Type B pancreatic cell (in vitro differentiated cells): ENCODE results near the gene AP2A2. TPM values are rescaled to one million over a fixed set of nuclear protein-coding genes. Genes with fewer than 3 reads are reported as not detected.

ENCODE experiments used
- DNase-seq: peaks from one replicate; pipeline ENCODE4 v3.0.0; 2021; ENCODE audit warnings: mixed read lengths; ENCODE audit not compliant: unreplicated experiment; ENCODE audit errors: extremely low spot score
- H3K27ac Mint-ChIP-seq: 2 replicates; pipeline ENCODE4 v1.8.0; 2021; ENCODE audit warnings: mild to moderate bottlenecking, mixed read lengths
- H3K27me3 Mint-ChIP-seq: 2 replicates; pipeline ENCODE4 v1.8.0; 2021; ENCODE audit warnings: mixed read lengths
- H3K36me3 Mint-ChIP-seq: 2 replicates; pipeline ENCODE4 v1.8.0; 2021; ENCODE audit warnings: mixed read lengths
- H3K4me1 Mint-ChIP-seq: one replicate; pipeline ENCODE4 v1.8.0; 2021; ENCODE audit warnings: mixed read lengths; ENCODE audit not compliant: unreplicated experiment
- H3K4me3 Mint-ChIP-seq: 2 replicates; pipeline ENCODE4 v1.8.0; 2021; ENCODE audit warnings: mild to moderate bottlenecking, mixed read lengths
- H3K9me3 Mint-ChIP-seq: 2 replicates; pipeline ENCODE4 v1.8.0; 2021; ENCODE audit warnings: mixed read lengths
- total RNA-seq: library from RNA; stranded (reverse); gene quantifications from 2 replicates; pipeline ENCODE4 v1.2.1, GENCODE V29; 2021; ENCODE audit warnings: low replicate concordance
- TF ChIP-seq, protein P1 (sequence below): fragments of 200-600 bp; sonication (generic); conservative IDR thresholded peaks from 2 replicates; pipeline ENCODE4 v1.5.0; 2021; ENCODE audit warnings: antibody characterized with exemption, mild to moderate bottlenecking

The AP2A2 gene
- total RNA-seq, 1 donor from 2014 or later: 109 TPM

DNA sequence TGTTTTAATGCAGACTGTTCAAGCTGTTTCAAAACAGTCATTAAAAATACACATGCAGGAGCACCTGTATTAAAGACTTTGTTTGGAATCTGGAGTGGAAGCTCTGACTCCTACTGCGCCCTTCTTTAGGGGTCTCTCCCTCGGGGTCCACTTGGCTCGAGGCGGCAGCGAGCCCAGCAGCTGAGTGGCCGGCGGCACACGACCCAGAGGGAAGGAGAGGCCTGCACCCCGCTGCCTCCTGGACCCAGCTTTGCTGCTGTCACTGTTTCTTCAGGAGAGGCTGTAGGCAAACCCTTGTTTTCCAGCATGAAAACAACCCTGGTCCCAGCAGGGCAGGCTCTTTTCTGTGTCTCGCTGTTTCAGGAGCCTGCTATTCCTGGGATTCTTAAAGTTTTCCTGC is 81.6 kb downstream of the AP2A2 start:
- H3K9me3 Mint-ChIP-seq: no peaks in the 10 kb centered on the region
- peaks cover 16% of the 10 kb centered on the region for H3K36me3 Mint-ChIP-seq
- DNase-seq: no peak
- H3K4me3 Mint-ChIP-seq: no peak overlapping the region
- H3K27ac Mint-ChIP-seq: no peak overlapping the region
- peaks cover 19% of the 10 kb centered on the region for H3K4me1 Mint-ChIP-seq
- H3K27me3 Mint-ChIP-seq: no peaks in the 10 kb centered on the region
- TF ChIP-seq, protein P1, sequence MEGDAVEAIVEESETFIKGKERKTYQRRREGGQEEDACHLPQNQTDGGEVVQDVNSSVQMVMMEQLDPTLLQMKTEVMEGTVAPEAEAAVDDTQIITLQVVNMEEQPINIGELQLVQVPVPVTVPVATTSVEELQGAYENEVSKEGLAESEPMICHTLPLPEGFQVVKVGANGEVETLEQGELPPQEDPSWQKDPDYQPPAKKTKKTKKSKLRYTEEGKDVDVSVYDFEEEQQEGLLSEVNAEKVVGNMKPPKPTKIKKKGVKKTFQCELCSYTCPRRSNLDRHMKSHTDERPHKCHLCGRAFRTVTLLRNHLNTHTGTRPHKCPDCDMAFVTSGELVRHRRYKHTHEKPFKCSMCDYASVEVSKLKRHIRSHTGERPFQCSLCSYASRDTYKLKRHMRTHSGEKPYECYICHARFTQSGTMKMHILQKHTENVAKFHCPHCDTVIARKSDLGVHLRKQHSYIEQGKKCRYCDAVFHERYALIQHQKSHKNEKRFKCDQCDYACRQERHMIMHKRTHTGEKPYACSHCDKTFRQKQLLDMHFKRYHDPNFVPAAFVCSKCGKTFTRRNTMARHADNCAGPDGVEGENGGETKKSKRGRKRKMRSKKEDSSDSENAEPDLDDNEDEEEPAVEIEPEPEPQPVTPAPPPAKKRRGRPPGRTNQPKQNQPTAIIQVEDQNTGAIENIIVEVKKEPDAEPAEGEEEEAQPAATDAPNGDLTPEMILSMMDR: no peak

GRCh38 chr11:1008001-1008802 is 82.5 kb downstream of the AP2A2 start:
- Mint-ChIP-seq H3K27ac (no peak overlapping the region), H3K36me3 (peaks cover 13% of the 10 kb centered on the region), H3K27me3 (no peaks in the 10 kb centered on the region), H3K4me3 (no peak overlapping the region), H3K9me3 (no peaks in the 10 kb centered on the region), H3K4me1 (peaks cover 19% of the 10 kb centered on the region)
- TF ChIP-seq, protein P1: no peak
- no peak for DNase-seq

DNA sequence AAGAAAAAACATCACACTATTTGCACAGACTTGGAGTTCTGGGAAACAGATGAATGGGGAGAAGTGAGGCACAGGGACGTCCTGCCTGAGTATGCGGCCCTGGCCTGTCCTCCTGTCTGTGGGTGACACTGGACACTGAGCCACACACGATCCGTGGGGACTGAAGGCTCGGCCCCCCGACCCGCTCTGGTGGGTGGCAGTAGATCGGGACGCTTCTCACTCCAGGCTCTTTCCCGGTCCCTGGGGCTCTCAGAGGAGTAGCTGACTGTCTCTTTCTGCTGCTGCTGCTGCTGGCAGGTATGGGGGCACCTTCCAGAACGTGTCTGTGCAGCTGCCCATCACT is 83.1 kb downstream of the AP2A2 start:
- Mint-ChIP-seq H3K27me3 (no peaks in the 10 kb centered on the region), H3K4me3 (no peak overlapping the region), H3K9me3 (no peaks in the 10 kb centered on the region), H3K4me1 (peaks cover 19% of the 10 kb centered on the region), H3K36me3 (peaks cover 13% of the 10 kb centered on the region), H3K27ac (no peak overlapping the region)
- DNase-seq: no peak
- TF ChIP-seq, protein P1: no peak

DNA sequence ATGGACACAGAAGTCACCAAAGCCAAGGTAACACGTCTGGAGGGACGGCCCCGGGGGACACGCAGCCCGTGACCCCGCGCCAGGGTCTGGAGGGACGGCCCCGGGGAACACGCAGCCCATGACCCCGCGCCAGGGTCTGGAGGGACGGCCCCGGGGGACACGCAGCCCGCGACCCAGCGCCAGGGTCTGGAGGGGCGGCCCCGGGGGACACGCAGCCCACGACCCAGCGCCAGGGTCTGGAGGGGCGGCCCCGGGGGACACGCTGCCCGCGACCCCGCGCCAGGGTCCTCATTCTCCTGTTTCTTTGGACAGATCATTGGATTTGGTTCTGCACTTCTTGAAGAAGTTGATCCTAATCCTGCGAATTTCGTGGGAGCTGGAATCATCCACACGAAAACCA is 83.7 kb downstream of the AP2A2 start:
- Mint-ChIP-seq H3K9me3 (no peaks in the 10 kb centered on the region), H3K27me3 (no peaks in the 10 kb centered on the region), H3K36me3 (peaks cover 13% of the 10 kb centered on the region), H3K4me3 (no peak overlapping the region), H3K4me1 (peaks cover 19% of the 10 kb centered on the region), H3K27ac (no peak overlapping the region)
- DNase-seq: no peak
- TF ChIP-seq, protein P1: no peak

DNA sequence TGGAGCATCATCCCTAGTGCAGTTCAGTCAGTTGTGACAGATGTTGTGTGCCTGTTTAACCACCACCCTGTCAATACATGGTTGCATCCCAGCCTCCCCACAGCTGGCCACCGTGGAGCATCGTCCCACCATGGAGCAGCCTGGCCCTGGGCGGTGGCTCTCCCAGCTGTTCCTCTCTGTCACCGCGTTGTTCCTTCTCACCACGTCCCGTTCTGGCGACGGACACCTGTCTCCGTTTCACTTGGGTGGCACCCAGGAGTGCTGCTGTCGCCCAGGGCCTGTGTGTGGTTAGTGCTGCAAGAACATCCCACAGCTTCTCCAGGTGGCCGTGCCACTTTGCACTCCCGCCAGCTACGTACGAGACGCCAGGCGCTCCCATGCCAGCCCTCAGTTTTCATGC is 84.3 kb downstream of the AP2A2 start:
- no peaks in the 10 kb centered on the region for H3K9me3 Mint-ChIP-seq
- no peak overlapping the region for H3K4me3 Mint-ChIP-seq
- no peak for DNase-seq
- H3K27me3 Mint-ChIP-seq: no peaks in the 10 kb centered on the region
- peaks cover 13% of the 10 kb centered on the region for H3K36me3 Mint-ChIP-seq
- TF ChIP-seq, protein P1: no peak
- no peak overlapping the region for H3K27ac Mint-ChIP-seq
- H3K4me1 Mint-ChIP-seq: peaks cover 18% of the 10 kb centered on the region
